HepG2 (cell line): Measurements from ENCODE around the gene WNK1. TPM values are rescaled to one million over a fixed set of nuclear protein-coding genes. Genes with fewer than 3 reads are reported as not detected.

Experiments used
- ATAC-seq: fragments of 200-7000 bp; cut with Tn5 transposase; 3 replicates; pipeline ENCODE4 v1.9.1; 2020; ENCODE audit warnings: mild to moderate bottlenecking, moderate library complexity
- BruUV-seq: library from RNA; stranded (reverse); fragments of 400-500 nt; replicated peaks from 2 replicates; lab custom pipeline; 2021; lab: Mats Ljungman, UMichigan
- CTCF ChIA-PET: fragments of 300-600 bp; formaldehyde crosslinking; extraction: SDS; loops from one replicate; lab custom pipeline; 2021; ENCODE audit warnings: low total read pairs, inconsistent platforms, low intra/inter-chr PET ratio; lab: Yijun Ruan, JAX
- POLR2A ChIA-PET: fragments of 350-600 bp; sonication (Branson Sonifier 250); formaldehyde crosslinking; loops from one replicate; lab custom pipeline; 2020; ENCODE audit warnings: antibody characterized with exemption, inconsistent platforms; lab: Yijun Ruan, JAX
- DNase-seq: peaks from one replicate; pipeline ENCODE4 v3.0.0-alpha.2; 2015; ENCODE audit warnings: low spot score
- FAIRE-seq: peaks from 3 replicates; lab custom pipeline; 2011; peaks lifted over from hg19 to GRCh38; lab: Jason Lieb, UNC
- H2AFZ ChIP-seq: one replicate; pipeline ENCODE4 v1.6.1; 2011; ENCODE audit warnings: low read length, inconsistent platforms
- H3K27ac ChIP-seq: fragments of 300-600 bp; 3 replicates; pipeline ENCODE4 v1.8.0; 2011; ENCODE audit warnings: mixed run types, mild to moderate bottlenecking, mixed read lengths, low read length, inconsistent platforms; ENCODE audit not compliant: insufficient read depth; ENCODE audit errors: extremely low read length
- H3K27me3 ChIP-seq, 2 experiments: fragments of 200-600 bp in 1 of 2; 2 replicates in 1 of 2; 3 replicates in 1 of 2; pipeline versions ENCODE4 v1.6.0 to v1.8.0; 2011; ENCODE audit warnings: low read length in 2 of 2, mild to moderate bottlenecking in 2 of 2, moderate library complexity in 2 of 2, inconsistent platforms in 1 of 2; ENCODE audit not compliant: insufficient read depth in 2 of 2, control insufficient read depth in 1 of 2
- H3K36me3 ChIP-seq, 2 experiments: fragments of 200-600 bp in 1 of 2; replicated peaks in 1 of 2; 2 replicates in 1 of 2; 3 replicates in 1 of 2; pipeline versions ENCODE4 v1.5.1 to v1.8.0; 2011; ENCODE audit warnings: low read length in 2 of 2, inconsistent platforms in 1 of 2; ENCODE audit not compliant: insufficient read depth in 2 of 2, control insufficient read depth in 1 of 2
- H3K4me1 ChIP-seq: 2 replicates; pipeline ENCODE4 v1.5.1; 2012; ENCODE audit warnings: low read length, inconsistent platforms; ENCODE audit not compliant: insufficient read depth
- H3K4me2 ChIP-seq: 2 replicates; pipeline ENCODE4 v1.6.0; 2011; ENCODE audit warnings: low read depth, low read length, inconsistent platforms
- H3K4me3 ChIP-seq, 3 experiments: fragments of 200-600 bp in 1 of 3; sonication (generic), shearing (Covaris generic) in 1 of 3; replicated peaks in 1 of 3; 2 replicates each; pipeline ENCODE4 v1.5.1; 2011 to 2016; ENCODE audit warnings: low read length in 3 of 3, inconsistent platforms in 2 of 3, low read depth in 2 of 3, mild to moderate bottlenecking in 2 of 3, control low read depth in 1 of 3, mixed read lengths in 1 of 3; ENCODE audit not compliant: insufficient read depth in 1 of 3
- H3K79me2 ChIP-seq: one replicate; pipeline ENCODE4 v1.6.1; 2011; ENCODE audit warnings: low read length, inconsistent platforms; ENCODE audit not compliant: insufficient read depth
- H3K9ac ChIP-seq: 2 replicates; pipeline ENCODE4 v1.6.0; 2011; ENCODE audit warnings: mild to moderate bottlenecking, low read depth, low read length, inconsistent platforms; ENCODE audit not compliant: insufficient read depth
- H3K9me3 ChIP-seq: 2 replicates; pipeline ENCODE4 v1.5.1; 2012; ENCODE audit warnings: mild to moderate bottlenecking, low read length
- H4K20me1 ChIP-seq: 2 replicates; pipeline ENCODE4 v1.6.0; 2011; ENCODE audit warnings: inconsistent platforms, mild to moderate bottlenecking, low read length, moderate library complexity; ENCODE audit not compliant: insufficient read depth
- RXRB ChIP-seq: IDR thresholded peaks from 2 replicates; pipeline ENCODE4 v1.6.1; 2016; ENCODE audit warnings: borderline replicate concordance, missing genetic modification reagents, missing compliant biosample characterization
- WGBS: methylation state at CpG from one replicate; pipeline ENCODE4 v1.1.6; 2017; ENCODE audit warnings: low lambda C conversion rate; 5-methylcytosine and 5-hydroxymethylcytosine counted together
- in situ Hi-C: cut with HindIII; loops from 2 replicates; pipeline ENCODE4 v1.10.0; 2017; ENCODE audit warnings: low pct_unique_long_range_greater_than_20kb; ENCODE audit not compliant: extremely low pct_ligation_motif_present
- intact Hi-C: fragments of 100-400 bp; cut with micrococcal nuclease; formaldehyde crosslinking; loops from one replicate; pipeline ENCODE4 v1.10.0; 2022; ENCODE audit not compliant: unreplicated experiment
- polyA plus RNA-seq, 8 experiments: library from polyadenylated mRNA; depleted of rRNA in 3 of 8; stranded (reverse) in 7 of 8; unstranded in 1 of 8; fragments of >200 nt; fragmentation: Illumina TruSeq in 4 of 8; extraction: Trizol in 4 of 8; gene quantifications; 2 replicates each; pipeline versions ENCODE4 v1.2.1 to v1.2.3, GENCODE V29; 2011 to 2016; ENCODE audit warnings: low read depth in 4 of 8, missing spikeins in 1 of 8, mixed read lengths in 1 of 8; ENCODE audit not compliant: insufficient read depth in 1 of 8
- total RNA-seq, 5 experiments: library from RNA; depleted of rRNA; stranded (reverse); fragments of >200 nt; fragmentation: Illumina TruSeq; extraction: Trizol; gene quantifications; 2 replicates each; pipeline ENCODE4 v1.2.3, GENCODE V29; 2016; ENCODE audit warnings: low read depth in 1 of 5
- TF ChIP-seq, protein P1 (sequence below): sonication (generic); formaldehyde crosslinking; IDR thresholded peaks from 2 replicates; pipeline ENCODE4 v1.4.0; 2020; ENCODE audit warnings: missing genetic modification reagents
- TF ChIP-seq, protein P2 (sequence below): sonication (generic); formaldehyde crosslinking; IDR thresholded peaks from 2 replicates; pipeline ENCODE4 v1.8.0; 2022; ENCODE audit warnings: missing genetic modification reagents, low read depth, mild to moderate bottlenecking, borderline replicate concordance

Gene WNK1
- total and polyA plus RNA-seq, 2 of the 13 experiments (the other 11 are each of a cell fraction or from before 2014, with no cell fraction given): 31.1 to 54.8 TPM

DNA sequence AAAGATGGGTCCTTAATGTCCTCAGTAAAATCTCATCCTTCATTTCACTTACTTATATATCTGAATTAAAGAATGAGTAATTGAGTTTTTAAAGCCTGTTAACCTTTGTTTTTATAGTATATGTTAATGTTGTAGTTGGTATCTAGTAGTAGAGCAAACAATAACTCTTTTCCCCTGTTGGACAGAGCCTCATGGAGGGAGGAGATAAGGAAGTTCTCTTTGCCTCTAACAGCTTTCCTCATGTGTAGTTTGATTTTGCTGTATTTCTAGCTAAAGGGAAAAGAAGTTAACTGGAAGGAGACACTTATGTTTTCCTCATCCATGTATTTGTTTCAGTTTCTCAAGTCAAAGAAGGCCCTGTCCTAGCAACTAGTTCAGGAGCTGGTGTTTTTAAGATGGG, 141.8 kb downstream of the WNK1 start (continued):
- TF ChIP-seq, protein P1, sequence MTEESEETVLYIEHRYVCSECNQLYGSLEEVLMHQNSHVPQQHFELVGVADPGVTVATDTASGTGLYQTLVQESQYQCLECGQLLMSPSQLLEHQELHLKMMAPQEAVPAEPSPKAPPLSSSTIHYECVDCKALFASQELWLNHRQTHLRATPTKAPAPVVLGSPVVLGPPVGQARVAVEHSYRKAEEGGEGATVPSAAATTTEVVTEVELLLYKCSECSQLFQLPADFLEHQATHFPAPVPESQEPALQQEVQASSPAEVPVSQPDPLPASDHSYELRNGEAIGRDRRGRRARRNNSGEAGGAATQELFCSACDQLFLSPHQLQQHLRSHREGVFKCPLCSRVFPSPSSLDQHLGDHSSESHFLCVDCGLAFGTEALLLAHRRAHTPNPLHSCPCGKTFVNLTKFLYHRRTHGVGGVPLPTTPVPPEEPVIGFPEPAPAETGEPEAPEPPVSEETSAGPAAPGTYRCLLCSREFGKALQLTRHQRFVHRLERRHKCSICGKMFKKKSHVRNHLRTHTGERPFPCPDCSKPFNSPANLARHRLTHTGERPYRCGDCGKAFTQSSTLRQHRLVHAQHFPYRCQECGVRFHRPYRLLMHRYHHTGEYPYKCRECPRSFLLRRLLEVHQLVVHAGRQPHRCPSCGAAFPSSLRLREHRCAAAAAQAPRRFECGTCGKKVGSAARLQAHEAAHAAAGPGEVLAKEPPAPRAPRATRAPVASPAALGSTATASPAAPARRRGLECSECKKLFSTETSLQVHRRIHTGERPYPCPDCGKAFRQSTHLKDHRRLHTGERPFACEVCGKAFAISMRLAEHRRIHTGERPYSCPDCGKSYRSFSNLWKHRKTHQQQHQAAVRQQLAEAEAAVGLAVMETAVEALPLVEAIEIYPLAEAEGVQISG (CRISPR knock-in tag): no peak

DNA sequence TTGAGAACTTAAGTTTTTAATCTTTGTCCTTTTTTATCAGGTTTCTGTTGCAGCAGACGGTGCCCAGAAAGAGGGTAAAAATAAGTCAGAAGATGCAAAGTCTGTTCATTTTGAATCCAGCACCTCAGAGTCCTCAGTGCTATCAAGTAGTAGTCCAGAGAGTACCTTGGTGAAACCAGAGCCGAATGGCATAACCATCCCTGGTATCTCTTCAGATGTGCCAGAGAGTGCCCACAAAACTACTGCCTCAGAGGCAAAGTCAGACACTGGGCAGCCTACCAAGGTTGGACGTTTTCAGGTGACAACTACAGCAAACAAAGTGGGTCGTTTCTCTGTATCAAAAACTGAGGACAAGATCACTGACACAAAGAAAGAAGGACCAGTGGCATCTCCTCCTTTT, 143.7 kb downstream of the WNK1 start:
- WGBS: over 99% methylated on average over 3 of the region's 4 CpGs
- peaks cover 16 to 70% of the 10 kb centered on the region in 2 experiments for H3K36me3 ChIP-seq
- ATAC-seq: no peak
- H3K79me2 ChIP-seq: no peaks in the 10 kb centered on the region
- no peak for DNase-seq
- no TSS peak for BruUV-seq
- no peaks in the 10 kb centered on the region for H3K4me1 ChIP-seq
- no peak overlapping the region for H2AFZ ChIP-seq
- no peak overlapping the region for H3K27ac ChIP-seq
- no peaks in the 10 kb centered on the region for H3K9me3 ChIP-seq
- FAIRE-seq: no peak
- POLR2A ChIA-PET: no interaction called here
- TF ChIP-seq, protein P2, sequence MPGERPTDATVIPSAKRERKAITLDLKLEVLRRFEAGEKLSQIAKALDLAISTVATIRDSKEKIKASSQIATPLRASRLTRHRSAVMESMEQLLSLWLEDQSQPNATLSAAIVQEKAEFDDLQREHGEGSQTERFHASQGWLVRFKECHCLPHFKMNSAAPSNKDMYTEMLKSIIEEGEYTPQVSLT (CRISPR knock-in tag): no peak
- no peak for TF ChIP-seq RXRB (CRISPR knock-in tag)
- intact Hi-C loops (no loop called here), in situ Hi-C loops (no loop called here)
- H3K9ac ChIP-seq: no peak overlapping the region
- CTCF ChIA-PET: no interaction called here
- no peaks in the 10 kb centered on the region for H4K20me1 ChIP-seq
- no peak overlapping the region for H3K4me3 ChIP-seq
- no peak overlapping the region for H3K4me2 ChIP-seq
- H3K27me3 ChIP-seq: no peaks in the 10 kb centered on the region
